ENCODE results near the gene DDO.

GRCh38 chr6:110357298-110357663 is 58.1 kb downstream of the DDO start:
- TF ChIP-seq POLR2AphosphoS5 (IDR thresholded peaks at IDR 0.05; ENCODE audit: low read depth, low read length) (no peak), SIN3A (IDR thresholded peaks at IDR 0.05; ENCODE audit: borderline replicate concordance, insufficient read depth, low read depth, low read length) (no peak)

Measured in Panc1 (cell line).